Esophagus squamous epithelium (tissue), 4 donors: ENCODE measurements around the gene ZEB2.

Experiments
- POLR2A ChIP-seq, 4 donors: fragments of 450-650 bp; IDR thresholded peaks; one replicate each; pipeline ENCODE4 v1.6.1; 2017; ENCODE audit warnings: antibody characterized with exemption in 4 of 4, mild to moderate bottlenecking in 4 of 4, moderate library complexity in 3 of 4
- TF ChIP-seq, protein P1 (sequence below), 6 experiments: fragments of 450-650 bp in 4 of 6; fragments of 200-600 bp in 2 of 6; sonication (generic) in 2 of 6; IDR thresholded peaks; one replicate each; pipeline ENCODE4 v1.5.1; 2016 to 2019; ENCODE audit warnings: antibody characterized with exemption in 6 of 6, mild to moderate bottlenecking in 4 of 6, moderate library complexity in 4 of 6

DNA sequence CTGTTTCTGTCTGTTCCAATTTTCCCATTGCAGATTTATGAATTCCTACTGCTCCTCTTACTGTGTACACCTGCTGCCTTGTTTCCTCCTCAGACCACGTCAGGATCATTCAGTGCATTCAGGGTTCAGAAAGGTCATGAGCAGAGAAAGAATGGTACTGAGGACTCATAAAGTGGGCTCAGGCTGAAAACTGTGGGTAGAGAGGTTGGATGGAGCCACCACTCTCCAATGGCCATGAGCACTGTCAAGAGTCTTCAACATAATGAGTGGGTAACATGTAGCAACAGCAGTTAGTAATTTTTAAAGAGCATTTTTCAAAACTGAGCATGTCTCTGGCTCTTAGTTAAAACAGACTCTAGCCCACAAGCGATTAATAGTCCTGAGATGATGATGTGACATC lies 138.2 kb downstream of the ZEB2 start:
- no peak for TF ChIP-seq POLR2A (IDR thresholded peaks at IDR 0.05)
- TF ChIP-seq, protein P1, sequence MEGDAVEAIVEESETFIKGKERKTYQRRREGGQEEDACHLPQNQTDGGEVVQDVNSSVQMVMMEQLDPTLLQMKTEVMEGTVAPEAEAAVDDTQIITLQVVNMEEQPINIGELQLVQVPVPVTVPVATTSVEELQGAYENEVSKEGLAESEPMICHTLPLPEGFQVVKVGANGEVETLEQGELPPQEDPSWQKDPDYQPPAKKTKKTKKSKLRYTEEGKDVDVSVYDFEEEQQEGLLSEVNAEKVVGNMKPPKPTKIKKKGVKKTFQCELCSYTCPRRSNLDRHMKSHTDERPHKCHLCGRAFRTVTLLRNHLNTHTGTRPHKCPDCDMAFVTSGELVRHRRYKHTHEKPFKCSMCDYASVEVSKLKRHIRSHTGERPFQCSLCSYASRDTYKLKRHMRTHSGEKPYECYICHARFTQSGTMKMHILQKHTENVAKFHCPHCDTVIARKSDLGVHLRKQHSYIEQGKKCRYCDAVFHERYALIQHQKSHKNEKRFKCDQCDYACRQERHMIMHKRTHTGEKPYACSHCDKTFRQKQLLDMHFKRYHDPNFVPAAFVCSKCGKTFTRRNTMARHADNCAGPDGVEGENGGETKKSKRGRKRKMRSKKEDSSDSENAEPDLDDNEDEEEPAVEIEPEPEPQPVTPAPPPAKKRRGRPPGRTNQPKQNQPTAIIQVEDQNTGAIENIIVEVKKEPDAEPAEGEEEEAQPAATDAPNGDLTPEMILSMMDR (IDR thresholded peaks at IDR 0.05), result no peak
